HG02798 (cell line): ENCODE results near the gene GRM8.
A peak's percentile ranks its signal among the peaks of the same experiment; 100 is the strongest.

Experiments used
- ATAC-seq: cut with Tn5 transposase; IDR thresholded peaks from one replicate; pipeline ENCODE4 v1.9.1; 2021; ENCODE audit warnings: mild to moderate bottlenecking; ENCODE audit not compliant: unreplicated experiment, poor library complexity

GRM8 gene

GRCh38 chr7:127252778-127253280, at the start of gene GRM8:
Gene GRM8, minus strand, starts transcription at chr7:127252941.
- no peak for ATAC-seq

- no peak for ATAC-seq
Measured at GRCh38 chr7:127290801-127291361, 38.1 kb upstream of the GRM8 start.

- no peak for ATAC-seq
Measured at GRCh38 chr7:127290116-127290655, 37.4 kb upstream of the GRM8 start.

GRCh38 chr7:127287133-127287532, 34.4 kb upstream of the GRM8 start:
- no peak for ATAC-seq

- no peak for ATAC-seq
Measured at GRCh38 chr7:127270093-127270492, 17.4 kb upstream of the GRM8 start.

GRCh38 chr7:127266047-127266446, 13.3 kb upstream of the GRM8 start:
- no peak for ATAC-seq

GRCh38 chr7:127264219-127264618, 11.5 kb upstream of the GRM8 start:
- no peak for ATAC-seq

GRCh38 chr7:127258111-127258510, 5.4 kb upstream of the GRM8 start:
- ATAC-seq, result no peak

GRCh38 chr7:127257086-127257485, 4.3 kb upstream of the GRM8 start:
- no peak for ATAC-seq

- no peak for ATAC-seq
Measured at GRCh38 chr7:127256041-127256725, 3.4 kb upstream of the GRM8 start.

- ATAC-seq, result no peak
Measured at GRCh38 chr7:127254163-127254684, 1.5 kb upstream of the GRM8 start.

- peak; percentile 84 for ATAC-seq
Measured at GRCh38 chr7:127253281-127254162, 781 bp upstream of the GRM8 start.

- no peak for ATAC-seq
Measured at GRCh38 chr7:127252377-127252713, 396 bp downstream of the GRM8 start.

GRCh38 chr7:127251465-127252376, 1.0 kb downstream of the GRM8 start:
- peak; percentile 18 for ATAC-seq

GRCh38 chr7:127251036-127251464, 1.7 kb downstream of the GRM8 start:
- ATAC-seq, result no peak

- ATAC-seq, result no peak
Measured at GRCh38 chr7:127250312-127251035, 2.3 kb downstream of the GRM8 start.

- ATAC-seq, result no peak
Measured at GRCh38 chr7:127245607-127246006, 7.1 kb downstream of the GRM8 start.

GRCh38 chr7:127245002-127245401, 7.7 kb downstream of the GRM8 start:
- ATAC-seq, result no peak

GRCh38 chr7:127239814-127240213, 12.9 kb downstream of the GRM8 start:
- no peak for ATAC-seq
